GM12878 (cell line): ENCODE data around the gene PHF23. TPM values are rescaled to one million over a fixed set of nuclear protein-coding genes. Genes with fewer than 3 reads are reported as not detected.

Experiments used
- ATAC-seq: fragments of 200-7000 bp; cut with Tn5 transposase; 3 replicates; pipeline ENCODE4 v1.9.1; 2020; ENCODE audit warnings: mild to moderate bottlenecking, moderate library complexity
- BruUV-seq: library from RNA; stranded (reverse); fragments of 400-500 nt; replicated peaks from 2 replicates; lab custom pipeline; 2021; lab: Mats Ljungman, UMichigan
- CTCF ChIA-PET: fragments of 300-600 bp; sonication (Branson Sonifier 250); formaldehyde crosslinking; extraction: SDS; loops from one replicate; lab custom pipeline; 2021; ENCODE audit warnings: inconsistent platforms; lab: Yijun Ruan, JAX
- POLR2A ChIA-PET: fragments of 350-600 bp; formaldehyde crosslinking; extraction: SDS; loops from one replicate; lab custom pipeline; 2021; ENCODE audit warnings: inconsistent platforms; lab: Charles Lee
- RAD21 ChIA-PET: fragments of 300-600 bp; sonication (Branson Sonifier 250); formaldehyde crosslinking; loops from one replicate; lab custom pipeline; 2023; ENCODE audit warnings: antibody characterized with exemption; ENCODE audit not compliant: unreplicated experiment; lab: Charles Lee
- SMC1A ChIA-PET: fragments of 300-600 bp; sonication (Branson Sonifier 250); formaldehyde crosslinking; loops from one replicate; lab custom pipeline; 2023; ENCODE audit not compliant: unreplicated experiment, uncharacterized antibody; lab: Charles Lee
- DNase-seq: peaks from one replicate; pipeline ENCODE4 v3.0.0-alpha.2; 2011; ENCODE audit warnings: low read depth, low spot score
- FAIRE-seq: peaks from 3 replicates; lab custom pipeline; 2011; peaks lifted over from hg19 to GRCh38; lab: Jason Lieb, UNC
- H2AFZ ChIP-seq: 2 replicates; pipeline ENCODE4 v1.6.0; 2011; ENCODE audit warnings: low read depth, low read length, control low read depth; ENCODE audit not compliant: control insufficient read depth
- H3K27ac ChIP-seq: 2 replicates; pipeline ENCODE4 v1.5.1; 2011; ENCODE audit warnings: control low read depth; ENCODE audit not compliant: control insufficient read depth, insufficient read depth
- H3K27me3 ChIP-seq, 2 experiments: replicated peaks in 1 of 2; 2 replicates each; pipeline versions ENCODE4 v1.6.0 to v1.6.1; 2011; ENCODE audit warnings: low read length in 1 of 2; ENCODE audit not compliant: control insufficient read depth in 2 of 2, insufficient read depth in 2 of 2
- H3K36me3 ChIP-seq, 2 experiments: 2 replicates each; pipeline ENCODE4 v1.5.1; 2011; ENCODE audit warnings: low read length in 1 of 2; ENCODE audit not compliant: control insufficient read depth in 2 of 2, insufficient read depth in 2 of 2
- H3K4me1 ChIP-seq: 2 replicates; pipeline ENCODE4 v1.6.1; 2011; ENCODE audit warnings: mild to moderate bottlenecking, low read length, moderate library complexity, mixed read lengths; ENCODE audit not compliant: control insufficient read depth, insufficient read depth
- H3K4me2 ChIP-seq: 2 replicates; pipeline ENCODE4 v1.6.0; 2011; ENCODE audit warnings: control low read depth; ENCODE audit not compliant: control insufficient read depth, insufficient read depth
- H3K4me3 ChIP-seq: fragments of 200-600 bp; sonication (generic); 2 replicates; pipeline ENCODE4 v1.5.1; 2016
- H3K79me2 ChIP-seq: 2 replicates; pipeline ENCODE4 v1.6.0; 2011; ENCODE audit warnings: low read length; ENCODE audit not compliant: control insufficient read depth, insufficient read depth
- H3K9ac ChIP-seq: 2 replicates; pipeline ENCODE4 v1.8.0; 2011; ENCODE audit warnings: low read length, control low read depth, mixed read lengths; ENCODE audit not compliant: control insufficient read depth, insufficient read depth
- H3K9me3 ChIP-seq: replicated peaks from 3 replicates; pipeline ENCODE4 v1.5.1; 2011; ENCODE audit warnings: mild to moderate bottlenecking, low read length; ENCODE audit not compliant: control insufficient read depth, insufficient read depth
- H4K20me1 ChIP-seq: 2 replicates; pipeline ENCODE4 v1.6.0; 2011; ENCODE audit not compliant: control insufficient read depth, insufficient read depth
- BHLHE40 ChIP-seq, 2 experiments: fragments of 450-650 bp in 1 of 2; IDR thresholded peaks; 2 replicates each; pipeline ENCODE4 v1.6.1; 2011 to 2017; ENCODE audit warnings: low read depth in 2 of 2, borderline replicate concordance in 1 of 2, improper control_type of control experiment in 1 of 2, low read length in 1 of 2, mild to moderate bottlenecking in 1 of 2
- CHD2 ChIP-seq: IDR thresholded peaks from 2 replicates; pipeline ENCODE4 v1.6.1; 2011; ENCODE audit warnings: low read depth, low read length, improper control_type of control experiment, borderline replicate concordance
- HCFC1 ChIP-seq: fragments of 150-350 bp; IDR thresholded peaks from 2 replicates; pipeline ENCODE4 v1.6.1; 2014; ENCODE audit warnings: low read length
- JUND ChIP-seq: IDR thresholded peaks from 2 replicates; pipeline ENCODE4 v1.6.1; 2012; ENCODE audit warnings: low read depth, mild to moderate bottlenecking, low read length, improper control_type of control experiment, moderate library complexity
- MXI1 ChIP-seq: fragments of 150-350 bp; IDR thresholded peaks from 2 replicates; pipeline ENCODE4 v1.6.1; 2011; ENCODE audit warnings: low read depth, mild to moderate bottlenecking, inconsistent platforms, low read length, improper control_type of control experiment
- NFYB ChIP-seq: IDR thresholded peaks from 2 replicates; pipeline ENCODE4 v1.6.1; 2011; ENCODE audit warnings: low read depth, mild to moderate bottlenecking, low read length, improper control_type of control experiment, moderate library complexity; ENCODE audit not compliant: insufficient read depth
- NR2C2 ChIP-seq: IDR thresholded peaks from 2 replicates; pipeline ENCODE4 v1.6.1; 2011; ENCODE audit warnings: borderline replicate concordance, low read depth; ENCODE audit not compliant: control insufficient read depth, insufficient read length
- RELA ChIP-seq: fragments of 450-650 bp; IDR thresholded peaks from 2 replicates; pipeline ENCODE4 v1.8.0; 2014; ENCODE audit warnings: borderline replicate concordance; ENCODE audit not compliant: partially characterized antibody
- SUPT20H ChIP-seq: IDR thresholded peaks from 2 replicates; pipeline ENCODE4 v1.6.1; 2011; ENCODE audit warnings: low read depth, mild to moderate bottlenecking, low read length, moderate library complexity, borderline replicate concordance; ENCODE audit not compliant: control insufficient read depth
- TBL1XR1 ChIP-seq: IDR thresholded peaks from 2 replicates; pipeline ENCODE4 v1.6.1; 2012; ENCODE audit warnings: low read depth, low read length, improper control_type of control experiment
- WGBS: methylation state at CpG from one replicate; pipeline ENCODE4 v1.1.6; 2016; ENCODE audit warnings: low lambda C conversion rate; ENCODE audit not compliant: insufficient replicate concordance, insufficient coverage; ENCODE audit errors: missing lambda C conversion rate; 5-methylcytosine and 5-hydroxymethylcytosine counted together
- in situ Hi-C: fragments of 300-500 bp; cut with MboI; formaldehyde crosslinking; loops from 9 replicates; pipeline ENCODE4 v1.14.3; 2018; ENCODE audit warnings: mixed read lengths
- intact Hi-C: fragments of 100-400 bp; cut with micrococcal nuclease; formaldehyde crosslinking; loops from one replicate; pipeline ENCODE4 v1.14.2; 2022; ENCODE audit not compliant: unreplicated experiment
- polyA plus RNA-seq, 11 experiments: library from polyadenylated mRNA; depleted of rRNA in 4 of 11; unstranded in 6 of 11; stranded (reverse) in 5 of 11; fragments of >200 nt; fragmentation: Nextera tagmentation in 4 of 11; fragmentation: Illumina TruSeq in 1 of 11; extraction: Ambion mirVana in 4 of 11; extraction: Trizol in 1 of 11; gene quantifications; 1 replicate in 1 of 11; 2 replicates in 10 of 11; pipeline versions ENCODE4 v1.2.1 to v1.2.3, GENCODE V29; 2011 to 2016; ENCODE audit warnings: inconsistent platforms in 2 of 11, missing spikeins in 2 of 11, low read depth in 1 of 11
- total RNA-seq, 4 experiments: library from RNA; depleted of rRNA in 3 of 4; stranded (reverse); fragments of >200 nt in 3 of 4; fragmentation: Illumina TruSeq in 1 of 4; extraction: Trizol in 1 of 4; gene quantifications; 2 replicates each; pipeline versions ENCODE4 v1.2.1 to v1.2.3, GENCODE V29; 2013 to 2021
- TF ChIP-seq, protein P1 (sequence below): fragments of 150-350 bp; IDR thresholded peaks from 2 replicates; pipeline ENCODE4 v1.6.1; 2016; ENCODE audit warnings: low read depth, low read length
- TF ChIP-seq, protein P2 (sequence below): IDR thresholded peaks from 2 replicates; pipeline ENCODE4 v1.6.1; 2011; ENCODE audit warnings: mild to moderate bottlenecking, low read depth, low read length, moderate library complexity; ENCODE audit not compliant: insufficient replicate concordance
- TF ChIP-seq, protein P3 (sequence below): fragments of 450-650 bp; formaldehyde crosslinking; IDR thresholded peaks from 2 replicates; pipeline ENCODE4 v1.4.0; 2022; ENCODE audit warnings: mild to moderate bottlenecking, moderate library complexity

PHF23 gene
- total and polyA plus RNA-seq, 10 of the 15 experiments (the other 5 are each of a cell fraction or from before 2014, with no cell fraction given) = 8.2 to 84.8 (median 32.6) TPM

- TF ChIP-seq, protein P1, sequence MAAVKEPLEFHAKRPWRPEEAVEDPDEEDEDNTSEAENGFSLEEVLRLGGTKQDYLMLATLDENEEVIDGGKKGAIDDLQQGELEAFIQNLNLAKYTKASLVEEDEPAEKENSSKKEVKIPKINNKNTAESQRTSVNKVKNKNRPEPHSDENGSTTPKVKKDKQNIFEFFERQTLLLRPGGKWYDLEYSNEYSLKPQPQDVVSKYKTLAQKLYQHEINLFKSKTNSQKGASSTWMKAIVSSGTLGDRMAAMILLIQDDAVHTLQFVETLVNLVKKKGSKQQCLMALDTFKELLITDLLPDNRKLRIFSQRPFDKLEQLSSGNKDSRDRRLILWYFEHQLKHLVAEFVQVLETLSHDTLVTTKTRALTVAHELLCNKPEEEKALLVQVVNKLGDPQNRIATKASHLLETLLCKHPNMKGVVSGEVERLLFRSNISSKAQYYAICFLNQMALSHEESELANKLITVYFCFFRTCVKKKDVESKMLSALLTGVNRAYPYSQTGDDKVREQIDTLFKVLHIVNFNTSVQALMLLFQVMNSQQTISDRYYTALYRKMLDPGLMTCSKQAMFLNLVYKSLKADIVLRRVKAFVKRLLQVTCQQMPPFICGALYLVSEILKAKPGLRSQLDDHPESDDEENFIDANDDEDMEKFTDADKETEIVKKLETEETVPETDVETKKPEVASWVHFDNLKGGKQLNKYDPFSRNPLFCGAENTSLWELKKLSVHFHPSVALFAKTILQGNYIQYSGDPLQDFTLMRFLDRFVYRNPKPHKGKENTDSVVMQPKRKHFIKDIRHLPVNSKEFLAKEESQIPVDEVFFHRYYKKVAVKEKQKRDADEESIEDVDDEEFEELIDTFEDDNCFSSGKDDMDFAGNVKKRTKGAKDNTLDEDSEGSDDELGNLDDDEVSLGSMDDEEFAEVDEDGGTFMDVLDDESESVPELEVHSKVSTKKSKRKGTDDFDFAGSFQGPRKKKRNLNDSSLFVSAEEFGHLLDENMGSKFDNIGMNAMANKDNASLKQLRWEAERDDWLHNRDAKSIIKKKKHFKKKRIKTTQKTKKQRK = no peak
- TF ChIP-seq HCFC1 = 0 out of 2 replicates have a peak, but pooled peaks have one; percentile 10
- no peak for TF ChIP-seq NR2C2
- TF ChIP-seq JUND = no peak
- TF ChIP-seq, all 136 proteins: peak for 19
Measured at GRCh38 chr17:7213895-7214299, 25.4 kb downstream of the PHF23 start (continued).

DNA sequence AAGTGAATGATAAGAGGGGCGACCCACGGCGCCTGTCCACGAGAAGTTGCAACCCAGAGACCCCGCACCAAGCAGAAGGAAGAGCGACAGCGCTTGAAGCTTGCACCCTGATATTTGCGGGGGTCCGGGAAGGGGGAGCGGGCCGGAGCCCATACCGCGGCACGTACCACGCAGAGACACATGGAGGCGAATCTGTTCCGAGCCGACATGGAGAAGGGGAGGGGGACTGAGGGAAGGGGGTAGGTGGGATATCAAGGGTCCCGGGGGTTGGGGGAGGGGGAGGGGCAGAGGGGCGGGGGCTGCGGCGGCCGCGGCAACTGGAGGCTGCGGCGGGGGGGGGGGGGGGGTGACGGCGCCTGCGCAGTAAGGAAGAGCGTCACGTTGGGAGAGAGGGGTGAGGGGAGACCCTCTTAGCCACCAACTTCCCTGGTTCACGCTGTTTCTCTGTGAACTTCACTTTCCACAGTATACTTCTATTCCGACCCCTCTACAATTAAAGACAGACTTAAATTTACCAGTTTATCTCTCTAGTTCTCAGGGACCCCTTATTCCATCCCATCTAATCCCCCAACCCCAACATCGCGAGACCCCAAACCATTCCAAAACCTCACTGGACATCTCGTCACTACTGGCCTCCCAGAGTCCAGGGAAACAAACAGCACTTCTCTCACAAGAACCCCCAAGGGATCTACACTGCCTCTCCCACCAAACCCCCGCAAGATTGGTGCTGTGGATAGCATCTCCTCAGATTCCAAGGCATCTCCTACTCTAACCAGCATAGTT is 27.6 kb downstream of the PHF23 start:
- FAIRE-seq = no peak

More for the DNA sequence above, 27.6 kb downstream of the PHF23 start:
- Histone ChIP-seq H4K20me1 (no peaks in the 10 kb centered on the region), H3K79me2 (no peaks in the 10 kb centered on the region), H3K9me3 (no peaks in the 10 kb centered on the region), H3K9ac (no peak overlapping the region), H3K4me1 (peaks cover 10% of the 10 kb centered on the region), H2AFZ (no peak overlapping the region), H3K4me2 (no peak overlapping the region), H3K4me3 (no peak overlapping the region), H3K36me3 (no peaks in the 10 kb centered on the region), H3K27ac (no peak overlapping the region), H3K27me3 (no peaks in the 10 kb centered on the region)
- BruUV-seq = no TSS peak
- ChIA-PET SMC1A (no interaction called here), POLR2A (no interaction called here), RAD21 (no interaction called here), CTCF (no interaction called here)
- DNase-seq = no peak
- intact Hi-C loops = loop anchor here (5.0 kb wide), 1 partner anchor 86 kb away; no protein-coding TSS in a partner anchor
- in situ Hi-C loops = no loop called here
- TF ChIP-seq, protein P2, sequence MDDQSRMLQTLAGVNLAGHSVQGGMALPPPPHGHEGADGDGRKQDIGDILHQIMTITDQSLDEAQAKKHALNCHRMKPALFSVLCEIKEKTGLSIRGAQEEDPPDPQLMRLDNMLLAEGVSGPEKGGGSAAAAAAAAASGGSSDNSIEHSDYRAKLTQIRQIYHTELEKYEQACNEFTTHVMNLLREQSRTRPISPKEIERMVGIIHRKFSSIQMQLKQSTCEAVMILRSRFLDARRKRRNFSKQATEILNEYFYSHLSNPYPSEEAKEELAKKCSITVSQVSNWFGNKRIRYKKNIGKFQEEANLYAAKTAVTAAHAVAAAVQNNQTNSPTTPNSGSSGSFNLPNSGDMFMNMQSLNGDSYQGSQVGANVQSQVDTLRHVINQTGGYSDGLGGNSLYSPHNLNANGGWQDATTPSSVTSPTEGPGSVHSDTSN = no peak
- TF ChIP-seq RELA (no peak), NFYB (no peak), TBL1XR1 (no peak), SUPT20H (no peak), MXI1 (no peak), CHD2 (no peak), BHLHE40 (IDR thresholded peaks at IDR 0.05; ENCODE audit: borderline replicate concordance in 1 of 2, low read depth in 2 of 2, low read length in 1 of 2) (no peak)
- TF ChIP-seq, protein P3, sequence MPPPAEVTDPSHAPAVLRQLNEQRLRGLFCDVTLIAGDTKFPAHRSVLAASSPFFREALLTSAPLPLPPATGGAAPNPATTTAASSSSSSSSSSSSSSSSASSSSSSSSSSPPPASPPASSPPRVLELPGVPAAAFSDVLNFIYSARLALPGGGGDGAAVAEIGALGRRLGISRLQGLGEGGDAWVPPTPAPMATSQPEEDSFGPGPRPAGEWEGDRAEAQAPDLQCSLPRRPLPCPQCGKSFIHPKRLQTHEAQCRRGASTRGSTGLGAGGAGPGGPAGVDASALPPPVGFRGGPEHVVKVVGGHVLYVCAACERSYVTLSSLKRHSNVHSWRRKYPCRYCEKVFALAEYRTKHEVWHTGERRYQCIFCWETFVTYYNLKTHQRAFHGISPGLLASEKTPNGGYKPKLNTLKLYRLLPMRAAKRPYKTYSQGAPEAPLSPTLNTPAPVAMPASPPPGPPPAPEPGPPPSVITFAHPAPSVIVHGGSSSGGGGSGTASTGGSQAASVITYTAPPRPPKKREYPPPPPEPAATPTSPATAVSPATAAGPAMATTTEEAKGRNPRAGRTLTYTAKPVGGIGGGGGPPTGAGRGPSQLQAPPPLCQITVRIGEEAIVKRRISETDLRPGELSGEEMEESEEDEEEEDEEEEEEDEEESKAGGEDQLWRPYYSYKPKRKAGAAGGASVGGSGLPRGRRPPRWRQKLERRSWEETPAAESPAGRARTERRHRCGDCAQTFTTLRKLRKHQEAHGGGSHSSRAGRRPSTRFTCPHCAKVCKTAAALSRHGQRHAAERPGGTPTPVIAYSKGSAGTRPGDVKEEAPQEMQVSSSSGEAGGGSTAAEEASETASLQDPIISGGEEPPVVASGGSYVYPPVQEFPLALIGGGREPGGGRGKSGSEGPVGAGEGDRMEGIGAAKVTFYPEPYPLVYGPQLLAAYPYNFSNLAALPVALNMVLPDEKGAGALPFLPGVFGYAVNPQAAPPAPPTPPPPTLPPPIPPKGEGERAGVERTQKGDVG = no peak
- WGBS = 57% methylated on average over 18 of the region's 37 CpGs
- ATAC-seq = no peak
